HCT116 (cell line): Measurements from ENCODE around the gene OTULINL. TPM values are rescaled to one million over a fixed set of nuclear protein-coding genes. Genes with fewer than 3 reads are reported as not detected.

Experiments
- ATAC-seq: fragments of 200-7000 bp; cut with Tn5 transposase; 2 replicates; pipeline ENCODE4 v1.9.1; 2020; ENCODE audit warnings: mild to moderate bottlenecking, moderate library complexity
- BruUV-seq: library from RNA; stranded (reverse); fragments of 400-500 nt; replicated peaks from 2 replicates; lab custom pipeline; 2021; lab: Mats Ljungman, UMichigan
- CTCF ChIA-PET: fragments of 300-600 bp; sonication (Branson Sonifier 250); formaldehyde crosslinking; loops from one replicate; lab custom pipeline; 2021; ENCODE audit warnings: antibody characterized with exemption; lab: Charles Lee
- POLR2A ChIA-PET: fragments of 300-600, 350-600 bp; sonication (Branson Sonifier 250); formaldehyde crosslinking; loops from one replicate; lab custom pipeline; 2021; ENCODE audit warnings: antibody characterized with exemption; lab: Charles Lee
- RAD21 ChIA-PET, 2 experiments: fragments of 300-600 bp; sonication (Branson Sonifier 250); formaldehyde crosslinking; loops; one replicate each; lab custom pipeline; 2023; ENCODE audit warnings: low total read pairs in 2 of 2; ENCODE audit not compliant: uncharacterized antibody in 2 of 2, unreplicated experiment in 2 of 2, low non-redundant PET in 1 of 2; lab: Charles Lee
- DNase-seq: peaks from one replicate; pipeline ENCODE4 v3.0.0-alpha.2; 2010; ENCODE audit warnings: low read depth, low spot score
- H2AFZ ChIP-seq: fragments of 200-600 bp; shearing (Covaris generic), sonication (generic); 2 replicates; pipeline ENCODE4 v1.6.1; 2017; ENCODE audit warnings: low read depth, mixed run types, mixed read lengths, antibody characterized with exemption, low read length; ENCODE audit not compliant: poor library complexity, severe bottlenecking
- H3K27ac ChIP-seq: 2 replicates; pipeline ENCODE4 v1.5.1; 2012; ENCODE audit warnings: low read depth, low read length
- H3K27me3 ChIP-seq: fragments of 200-600 bp; sonication (generic); 2 replicates; pipeline ENCODE4 v1.6.1; 2016; ENCODE audit warnings: mixed run types, low read length, mixed read lengths; ENCODE audit not compliant: insufficient read depth
- H3K36me3 ChIP-seq, 2 experiments: fragments of 200-500 bp in 1 of 2; fragments of 200-600 bp in 1 of 2; sonication (Bioruptor generic) in 1 of 2; sonication (generic) in 1 of 2; 2 replicates each; pipeline versions ENCODE4 v1.5.1 to v1.6.1; 2014 to 2016; ENCODE audit warnings: low read length in 2 of 2, inconsistent platforms in 1 of 2, mixed read lengths in 1 of 2, mixed run types in 1 of 2; ENCODE audit not compliant: insufficient read depth in 2 of 2, control insufficient read depth in 1 of 2
- H3K4me1 ChIP-seq, 2 experiments: fragments of 200-600 bp in 1 of 2; sonication (generic) in 1 of 2; 2 replicates each; pipeline versions ENCODE4 v1.5.1 to v1.6.1; 2012 to 2017; ENCODE audit warnings: low read length in 2 of 2, inconsistent platforms in 1 of 2, mild to moderate bottlenecking in 1 of 2, mixed read lengths in 1 of 2, mixed run types in 1 of 2, moderate library complexity in 1 of 2; ENCODE audit not compliant: insufficient read depth in 2 of 2, control insufficient read depth in 1 of 2
- H3K4me2 ChIP-seq: fragments of 200-600 bp; sonication (generic); 2 replicates; pipeline ENCODE4 v1.6.1; 2017; ENCODE audit warnings: mixed run types, low read length, mixed read lengths
- H3K4me3 ChIP-seq, 2 experiments: fragments of 200-600 bp in 1 of 2; sonication (generic) in 1 of 2; replicated peaks in 1 of 2; 2 replicates each; pipeline ENCODE4 v1.5.1; 2011 to 2016; ENCODE audit warnings: low read length in 2 of 2, control low read depth in 1 of 2, low read depth in 1 of 2, mild to moderate bottlenecking in 1 of 2, mixed read lengths in 1 of 2, mixed run types in 1 of 2
- H3K79me2 ChIP-seq: fragments of 200-600 bp; sonication (generic); 2 replicates; pipeline ENCODE4 v1.6.1; 2017; ENCODE audit warnings: mild to moderate bottlenecking, mixed run types, low read length, moderate library complexity, mixed read lengths; ENCODE audit not compliant: insufficient read depth
- H3K9ac ChIP-seq: fragments of 200-600 bp; sonication (generic); 2 replicates; pipeline ENCODE4 v1.6.1; 2016; ENCODE audit warnings: low read length, mixed read lengths
- H3K9me2 ChIP-seq: fragments of 200-600 bp; sonication (generic), shearing (Covaris generic); 2 replicates; pipeline ENCODE4 v1.6.1; 2017; ENCODE audit warnings: mixed run types, mild to moderate bottlenecking, moderate library complexity; ENCODE audit not compliant: insufficient read depth
- H3K9me3 ChIP-seq, 2 experiments: fragments of 200-500 bp in 1 of 2; fragments of 200-600 bp in 1 of 2; sonication (Bioruptor generic) in 1 of 2; sonication (generic) in 1 of 2; 2 replicates each; pipeline ENCODE4 v1.6.1; 2014 to 2017; ENCODE audit warnings: low read length in 2 of 2, mixed read lengths in 2 of 2, inconsistent platforms in 1 of 2, low read depth in 1 of 2, mild to moderate bottlenecking in 1 of 2, mixed run types in 1 of 2, moderate library complexity in 1 of 2; ENCODE audit not compliant: control insufficient read depth in 1 of 2, insufficient read depth in 1 of 2
- H4K20me1 ChIP-seq: fragments of 200-600 bp; sonication (generic), shearing (Covaris generic); 2 replicates; pipeline ENCODE4 v1.6.1; 2017; ENCODE audit warnings: mixed run types, mild to moderate bottlenecking, moderate library complexity; ENCODE audit not compliant: insufficient read depth
- CBX3 ChIP-seq: IDR thresholded peaks from 2 replicates; pipeline ENCODE4 v1.6.1; 2012; ENCODE audit warnings: low read depth
- CTCF ChIP-seq, 3 experiments: fragments of 200-600 bp in 1 of 3; sonication (generic) in 1 of 3; IDR thresholded peaks in 2 of 3; conservative IDR thresholded peaks in 1 of 3; 2 replicates each; pipeline ENCODE4 v1.5.1; 2012 to 2017; ENCODE audit warnings: low read depth in 2 of 3, low read length in 2 of 3, antibody characterized with exemption in 1 of 3, borderline replicate concordance in 1 of 3, control low read depth in 1 of 3, mild to moderate bottlenecking in 1 of 3, mixed read lengths in 1 of 3, mixed run types in 1 of 3, moderate library complexity in 1 of 3; ENCODE audit not compliant: insufficient read depth in 1 of 3
- ELF1 ChIP-seq: IDR thresholded peaks from 2 replicates; pipeline ENCODE4 v1.6.1; 2012; ENCODE audit warnings: low read depth, borderline replicate concordance
- FOSL1 ChIP-seq: IDR thresholded peaks from 2 replicates; pipeline ENCODE4 v1.6.1; 2012; ENCODE audit warnings: low read depth
- JUND ChIP-seq: IDR thresholded peaks from 2 replicates; pipeline ENCODE4 v1.6.1; 2012
- POLR2AphosphoS5 ChIP-seq: IDR thresholded peaks from 2 replicates; pipeline ENCODE4 v1.6.1; 2011; ENCODE audit warnings: mild to moderate bottlenecking, low read depth, low read length, moderate library complexity
- RAD21 ChIP-seq: IDR thresholded peaks from 2 replicates; pipeline ENCODE4 v1.6.1; 2012; ENCODE audit warnings: low read depth, mild to moderate bottlenecking
- REST ChIP-seq: IDR thresholded peaks from 2 replicates; pipeline ENCODE4 v1.6.1; 2012; ENCODE audit warnings: low read depth
- SP1 ChIP-seq: IDR thresholded peaks from 2 replicates; pipeline ENCODE4 v1.6.1; 2012; ENCODE audit warnings: low read depth
- SRF ChIP-seq: IDR thresholded peaks from 2 replicates; pipeline ENCODE4 v1.6.1; 2012; ENCODE audit warnings: low read depth
- TCF7L2 ChIP-seq: IDR thresholded peaks from 2 replicates; pipeline ENCODE4 v1.7.0; 2011; ENCODE audit warnings: borderline replicate concordance, inconsistent platforms; ENCODE audit not compliant: insufficient read depth, insufficient read length; ENCODE audit errors: extremely low read depth
- YY1 ChIP-seq: IDR thresholded peaks from 2 replicates; pipeline ENCODE4 v1.6.1; 2011; ENCODE audit warnings: low read length, low read depth, moderate library complexity, mild to moderate bottlenecking; ENCODE audit not compliant: insufficient replicate concordance; ENCODE audit errors: extremely low read depth
- ZFX ChIP-seq: fragments of 450-650 bp; IDR thresholded peaks from 2 replicates; pipeline ENCODE4 v1.6.1; 2017
- ZNF274 ChIP-seq: fragments of 200-500 bp; sonication (Bioruptor generic); IDR thresholded peaks from 2 replicates; pipeline ENCODE4 v1.6.1; 2014; ENCODE audit warnings: mild to moderate bottlenecking, low read depth, low read length, inconsistent platforms
- intact Hi-C: fragments of 100-400 bp; cut with micrococcal nuclease; formaldehyde crosslinking; loops from 2 replicates; pipeline ENCODE4 v1.10.0; 2022
- total RNA-seq: library from RNA; stranded (reverse); gene quantifications from one replicate; pipeline ENCODE4 v1.2.1, GENCODE V29; 2021; ENCODE audit not compliant: unreplicated experiment

Gene OTULINL
- total RNA-seq, 1 experiment from 2014 or later = 8.8 TPM

- H3K9me3 ChIP-seq = no peaks in the 10 kb centered on the region
- H3K4me3 ChIP-seq = no peak overlapping the region
- ChIA-PET RAD21 (no interaction called here), CTCF (interaction anchor here (1.7 kb wide), 1 partner anchor 12 kb away, joined by 5 read pairs; no protein-coding TSS in a partner anchor), POLR2A (no interaction called here)
- BruUV-seq = no TSS peak
- H2AFZ ChIP-seq = no peak overlapping the region
- intact Hi-C loops = no loop called here
- no peaks in the 10 kb centered on the region for H3K36me3 ChIP-seq
- no peak overlapping the region for H3K4me2 ChIP-seq
- H3K9me2 ChIP-seq = no peaks in the 10 kb centered on the region
- no peak overlapping the region for H3K27ac ChIP-seq
- no peaks in the 10 kb centered on the region for H3K79me2 ChIP-seq
- DNase-seq = no peak
- no peaks in the 10 kb centered on the region for H3K4me1 ChIP-seq
- no peak for TF ChIP-seq YY1
- no peak for TF ChIP-seq CTCF (IDR thresholded peaks at IDR 0.05 in 2 of 3, conservative IDR thresholded peaks at IDR 0.05 in 1 of 3; ENCODE audit: borderline replicate concordance in 1 of 3, insufficient read depth in 1 of 3, low read depth in 2 of 3, low read length in 2 of 3)
- no peak for TF ChIP-seq ZFX
- TF ChIP-seq SP1 = no peak
- no peak for TF ChIP-seq REST
- TF ChIP-seq JUND = no peak
- TF ChIP-seq TCF7L2 = no peak
- no peak for TF ChIP-seq POLR2AphosphoS5
- no peak for TF ChIP-seq RAD21
- no peak for TF ChIP-seq ELF1
- no peak for TF ChIP-seq CBX3
- TF ChIP-seq SRF = no peak
- no peak for TF ChIP-seq ZNF274
- TF ChIP-seq FOSL1 = no peak
- TF ChIP-seq, all 23 proteins: peak for 0
- Histone ChIP-seq H3K27me3 (no peaks in the 10 kb centered on the region), H3K9ac (no peak overlapping the region), H4K20me1 (no peaks in the 10 kb centered on the region)
- ATAC-seq = no peak
These were observed 11.5 kb upstream of the OTULINL start for GRCh38 chr5:14569948-14570691.
